Naive B cell (primary cell): ENCODE measurements around the gene ETV3. TPM values are rescaled to one million over a fixed set of nuclear protein-coding genes. Genes with fewer than 3 reads are reported as not detected.
"Not testable (repeated sequence)": the region's sequence is repeated elsewhere in the genome, so short reads cannot be mapped to it uniquely, and the experiment has no call there.

Experiments
- ATAC-seq, 2 donors: fragments of 150-1000 bp; cut with Tn5 transposase; 2 replicates each; pipeline ENCODE4 v1.10.0; 2021; ENCODE audit warnings: low read depth in 2 of 2, mild to moderate bottlenecking in 2 of 2, moderate library complexity in 2 of 2
- DNase-seq: peaks from one replicate; pipeline ENCODE4 v3.0.0; 2022
- H3K27ac Mint-ChIP-seq, 6 donors: one replicate each; pipeline ENCODE4 v1.8.0; 2020 to 2022; ENCODE audit warnings: mild to moderate bottlenecking in 6 of 6, mixed read lengths in 6 of 6, moderate library complexity in 5 of 6, inconsistent platforms in 2 of 6
- H3K27me3 Mint-ChIP-seq, 3 donors: one replicate each; pipeline ENCODE4 v1.8.0; 2021 to 2022; ENCODE audit warnings: mixed read lengths in 3 of 3, mild to moderate bottlenecking in 1 of 3
- H3K36me3 Mint-ChIP-seq, 2 donors: one replicate each; pipeline ENCODE4 v1.8.0; 2020 to 2022; ENCODE audit warnings: mixed read lengths in 2 of 2, inconsistent platforms in 1 of 2, mild to moderate bottlenecking in 1 of 2
- H3K4me1 Mint-ChIP-seq, 3 donors: one replicate each; pipeline ENCODE4 v1.8.0; 2020 to 2022; ENCODE audit warnings: mixed read lengths in 3 of 3, inconsistent platforms in 1 of 3, mild to moderate bottlenecking in 1 of 3, moderate library complexity in 1 of 3
- H3K4me3 Mint-ChIP-seq, 8 donors: one replicate each; pipeline ENCODE4 v1.8.0; 2020 to 2022; ENCODE audit warnings: mild to moderate bottlenecking in 8 of 8, mixed read lengths in 8 of 8, moderate library complexity in 8 of 8, inconsistent platforms in 2 of 8
- H3K9me3 Mint-ChIP-seq, 7 donors: one replicate each; pipeline ENCODE4 v1.8.0; 2020 to 2022; ENCODE audit warnings: mixed read lengths in 7 of 7, mild to moderate bottlenecking in 5 of 7, inconsistent platforms in 2 of 7, moderate library complexity in 1 of 7
- polyA plus RNA-seq, 6 donors: library from polyadenylated mRNA; unstranded; fragments of 300-500 nt; fragmentation: Illumina TruSeq; gene quantifications; one replicate each; pipeline ENCODE4 v1.2.3, GENCODE V29; 2021; ENCODE audit warnings: low read depth in 6 of 6

The ETV3 gene
- polyA plus RNA-seq, result 10 to 100 TPM in 4 of 6 donors, 1 to 10 TPM in 2; 2.3 to 14.5 (median 12.3) TPM

- peak within 1 kb of the TSS; percentile 95 to 99 (median 98) for H3K27ac Mint-ChIP-seq
- peak within 1 kb of the TSS; percentile 83 to 97 (median 95) for H3K4me3 Mint-ChIP-seq
- no peaks in the 10 kb centered on the region for H3K9me3 Mint-ChIP-seq
- H3K4me1 Mint-ChIP-seq, result peaks cover 33 to 36% (median 36%) of the 10 kb centered on the region in 3 donors
- peak; percentile 81 for DNase-seq
- peaks cover 0 to under 1% (median 0%) of the 10 kb centered on the region in 3 donors for H3K27me3 Mint-ChIP-seq
- peaks cover 17 to 23% of the 10 kb centered on the region in 2 donors for H3K36me3 Mint-ChIP-seq
- ATAC-seq, result peak; percentile 82
These were observed at the start of gene ETV3 for GRCh38 chr1:157138220-157139051. TSS of gene ETV3 (minus strand) at chr1:157138395. CDS start at chr1:157136352, 2,043 bp downstream.

GRCh38 chr1:157186281-157186992 lies 48.2 kb upstream of the ETV3 start:
- Mint-ChIP-seq H3K4me3 (no peak overlapping the region), H3K9me3 (no peaks in the 10 kb centered on the region), H3K4me1 (peaks cover 0 to 5% (median 3%) of the 10 kb centered on the region in 3 donors), H3K36me3 (no peaks in the 10 kb centered on the region), H3K27me3 (peaks cover 24 to 40% (median 34%) of the 10 kb centered on the region in 3 donors), H3K27ac (peak overlapping the region in 1 of 6 donors; percentile 10)
- DNase-seq (no peak), ATAC-seq (no peak)

GRCh38 chr1:157183870-157184269 lies 45.7 kb upstream of the ETV3 start:
- H3K27me3 Mint-ChIP-seq, result peaks cover 18 to 38% (median 18%) of the 10 kb centered on the region in 3 donors
- no peaks in the 10 kb centered on the region for H3K9me3 Mint-ChIP-seq
- no peaks in the 10 kb centered on the region for H3K36me3 Mint-ChIP-seq
- ATAC-seq (no peak), DNase-seq (no peak)
- no peak overlapping the region for H3K4me3 Mint-ChIP-seq
- H3K27ac Mint-ChIP-seq, result peak overlapping the region in 1 of 6 donors; percentile 15
- peaks cover 3 to 10% (median 4%) of the 10 kb centered on the region in 3 donors for H3K4me1 Mint-ChIP-seq

GRCh38 chr1:157182371-157182770 lies 44.2 kb upstream of the ETV3 start:
- H3K9me3 Mint-ChIP-seq, result not testable (repeated sequence)

GRCh38 chr1:157181790-157182189 lies 43.6 kb upstream of the ETV3 start:
- no peak for ATAC-seq
- peak overlapping the region in 1 of 8 donors; percentile 5 for H3K4me3 Mint-ChIP-seq
- peaks cover 4 to 12% (median 5%) of the 10 kb centered on the region in 3 donors for H3K4me1 Mint-ChIP-seq
- no peaks in the 10 kb centered on the region for H3K36me3 Mint-ChIP-seq
- H3K27ac Mint-ChIP-seq, result peak overlapping the region in 2 of 6 donors; percentile 6 to 15
- no peaks in the 10 kb centered on the region for H3K9me3 Mint-ChIP-seq
- no peak for DNase-seq
- H3K27me3 Mint-ChIP-seq, result peaks cover 7 to 30% (median 10%) of the 10 kb centered on the region in 3 donors

More at GRCh38 chr1:157182371-157182770, 44.2 kb upstream of the ETV3 start:
- Mint-ChIP-seq H3K4me1 (peaks cover 4 to 10% (median 5%) of the 10 kb centered on the region in 3 donors), H3K27me3 (peaks cover 10 to 31% (median 11%) of the 10 kb centered on the region in 3 donors)
- not testable (repeated sequence) for H3K27ac Mint-ChIP-seq, H3K36me3 Mint-ChIP-seq, H3K4me3 Mint-ChIP-seq, DNase-seq, ATAC-seq

- Mint-ChIP-seq H3K27ac (peak overlapping the region in 1 of 6 donors; percentile 39), H3K9me3 (no peaks in the 10 kb centered on the region), H3K4me3 (no peak overlapping the region), H3K27me3 (peaks cover 2 to 30% (median 12%) of the 10 kb centered on the region in 3 donors), H3K4me1 (peaks cover 4 to 17% (median 5%) of the 10 kb centered on the region in 3 donors), H3K36me3 (no peaks in the 10 kb centered on the region)
- ATAC-seq (no peak), DNase-seq (no peak)
These were observed 43.1 kb upstream of the ETV3 start for GRCh38 chr1:157181258-157181657.

- H3K36me3 Mint-ChIP-seq, result no peaks in the 10 kb centered on the region
- no peak for DNase-seq
- H3K9me3 Mint-ChIP-seq, result no peaks in the 10 kb centered on the region
- no peak overlapping the region for H3K27ac Mint-ChIP-seq
- ATAC-seq, result no peak
- peaks cover 5 to 26% (median 11%) of the 10 kb centered on the region in 3 donors for H3K27me3 Mint-ChIP-seq
- no peak overlapping the region for H3K4me3 Mint-ChIP-seq
- H3K4me1 Mint-ChIP-seq, result peaks cover 4 to 20% (median 5%) of the 10 kb centered on the region in 3 donors
These were observed 40.3 kb upstream of the ETV3 start for GRCh38 chr1:157178490-157178889.

- Mint-ChIP-seq H3K27ac (no peak overlapping the region), H3K4me3 (no peak overlapping the region), H3K36me3 (no peaks in the 10 kb centered on the region), H3K9me3 (no peaks in the 10 kb centered on the region), H3K27me3 (peaks cover 11 to 30% (median 11%) of the 10 kb centered on the region in 3 donors), H3K4me1 (peaks cover 4 to 20% (median 5%) of the 10 kb centered on the region in 3 donors)
- ATAC-seq (no peak), DNase-seq (no peak)
These were observed 39.7 kb upstream of the ETV3 start for GRCh38 chr1:157177733-157178394.

GRCh38 chr1:157176591-157177121 lies 38.5 kb upstream of the ETV3 start:
- no peak for ATAC-seq
- Mint-ChIP-seq H3K4me1 (peaks cover 3 to 17% (median 4%) of the 10 kb centered on the region in 3 donors), H3K4me3 (no peak overlapping the region), H3K27me3 (peaks cover 11 to 32% (median 13%) of the 10 kb centered on the region in 3 donors), H3K36me3 (no peaks in the 10 kb centered on the region), H3K9me3 (no peaks in the 10 kb centered on the region), H3K27ac (peak overlapping the region in 1 of 6 donors; percentile 77)
- no peak for DNase-seq

GRCh38 chr1:157176016-157176415 lies 37.8 kb upstream of the ETV3 start:
- peaks cover under 1 to 11% (median 2%) of the 10 kb centered on the region in 3 donors for H3K4me1 Mint-ChIP-seq
- peak overlapping the region in 1 of 6 donors; percentile 27 for H3K27ac Mint-ChIP-seq
- H3K4me3 Mint-ChIP-seq, result peak overlapping the region in 1 of 8 donors; percentile 5
- H3K27me3 Mint-ChIP-seq, result peaks cover 13 to 39% (median 15%) of the 10 kb centered on the region in 3 donors
- no peaks in the 10 kb centered on the region for H3K36me3 Mint-ChIP-seq
- H3K9me3 Mint-ChIP-seq, result no peaks in the 10 kb centered on the region
- DNase-seq (no peak), ATAC-seq (no peak)

- no peak overlapping the region for H3K27ac Mint-ChIP-seq
- peak overlapping the region in 1 of 8 donors; percentile 44 for H3K4me3 Mint-ChIP-seq
- no peaks in the 10 kb centered on the region for H3K9me3 Mint-ChIP-seq
These were observed 35.8 kb upstream of the ETV3 start for GRCh38 chr1:157173900-157174410.

GRCh38 chr1:157173241-157173640 lies 35.0 kb upstream of the ETV3 start:
- not testable (repeated sequence) for ATAC-seq, H3K36me3 Mint-ChIP-seq, H3K9me3 Mint-ChIP-seq, H3K4me1 Mint-ChIP-seq, DNase-seq, H3K27ac Mint-ChIP-seq, H3K4me3 Mint-ChIP-seq
- peaks cover 24 to 41% (median 25%) of the 10 kb centered on the region in 3 donors for H3K27me3 Mint-ChIP-seq

More at GRCh38 chr1:157173900-157174410, 35.8 kb upstream of the ETV3 start:
- Mint-ChIP-seq H3K4me1 (peaks cover 0 to 10% (median 2%) of the 10 kb centered on the region in 3 donors), H3K27me3 (peaks cover 21 to 40% (median 25%) of the 10 kb centered on the region in 3 donors), H3K36me3 (no peaks in the 10 kb centered on the region)
- DNase-seq (no peak), ATAC-seq (no peak)
